Stomach (tissue), 4 donors: ENCODE data around the gene RFXANK.

Experiments
- CTCF ChIP-seq, 7 experiments: fragments of 450-650 bp in 4 of 7; fragments of 200-600 bp in 3 of 7; sonication (generic) in 3 of 7; IDR thresholded peaks; one replicate each; pipeline ENCODE4 v1.5.1; 2016 to 2019; ENCODE audit warnings: antibody characterized with exemption in 7 of 7, control low read depth in 2 of 7, mild to moderate bottlenecking in 1 of 7
- EP300 ChIP-seq: sonication (generic); formaldehyde crosslinking; IDR thresholded peaks from one replicate; pipeline ENCODE4 v1.6.1; 2017; ENCODE audit warnings: antibody characterized with exemption
- POLR2A ChIP-seq, 4 donors: fragments of 450-650 bp; IDR thresholded peaks; one replicate each; pipeline ENCODE4 v1.6.1; 2016; ENCODE audit warnings: antibody characterized with exemption in 4 of 4, control low read depth in 2 of 4, mild to moderate bottlenecking in 1 of 4, moderate library complexity in 1 of 4
- POLR2AphosphoS5 ChIP-seq, 3 donors: sonication (generic); formaldehyde crosslinking; IDR thresholded peaks; one replicate each; pipeline ENCODE4 v1.6.1; 2016; ENCODE audit warnings: antibody characterized with exemption in 3 of 3

- no peak for TF ChIP-seq CTCF (IDR thresholded peaks at IDR 0.05)
- no peak for TF ChIP-seq POLR2A (IDR thresholded peaks at IDR 0.05)
- no peak for TF ChIP-seq POLR2AphosphoS5 (IDR thresholded peaks at IDR 0.05)
- TF ChIP-seq EP300 = no peak
Measured at GRCh38 chr19:19202707-19203011, 10.6 kb downstream of the RFXANK start.
